ENCODE data around the gene PCDHA12. TPM values are rescaled to one million over a fixed set of nuclear protein-coding genes. Genes with fewer than 3 reads are reported as not detected.

Gene PCDHA12
- total and polyA plus RNA-seq, 7 donors: 0.01 to 0.06 TPM; not detected in 5

DNA sequence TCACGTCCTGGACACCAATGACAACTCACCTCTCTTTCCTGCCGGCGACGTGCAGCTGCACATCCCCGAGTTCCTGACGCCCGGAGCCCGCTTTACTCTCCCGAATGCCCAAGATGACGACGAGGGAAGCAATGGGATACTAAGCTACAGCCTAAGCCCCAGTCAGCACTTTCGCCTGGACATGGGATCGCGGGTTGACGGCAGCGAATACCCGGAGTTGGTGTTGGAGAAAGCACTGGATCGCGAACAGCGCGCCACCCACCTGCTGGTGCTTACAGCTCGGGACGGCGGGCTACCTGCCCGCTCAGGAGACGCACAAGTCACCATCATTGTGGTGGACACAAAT is 52.1 kb downstream of the PCDHA12 start:
- H3K4me3 ChIP-seq: peak overlapping the region; percentile 59
- H3K36me3 ChIP-seq (ENCODE audit: insufficient read depth in 1 of 2, low read depth in 1 of 2): no peaks in the 10 kb centered on the region
- WGBS, 3 donors: 4 to 5% (median 5%) methylated on average over 26 of the region's 26 CpGs
- intact Hi-C loops (cut with DNase I): no loop called here
- H3K4me1 ChIP-seq: no peaks in the 10 kb centered on the region
- ATAC-seq (no peak), DNase-seq (no peak)
- H3K27ac ChIP-seq: no peak overlapping the region
- no peaks in the 10 kb centered on the region for H3K9me3 ChIP-seq
- TF ChIP-seq CTCF (IDR thresholded peaks at IDR 0.05): no peak
- H3K27me3 ChIP-seq (ENCODE audit: insufficient read depth in 3 of 3, low read length in 2 of 3): peaks cover 5 to 55% (median 13%) of the 10 kb centered on the region in 3 donors

Other genes starting within 250 kb of the PCDHA12 start
- 10 to 100 TPM; 13.9 to 43.9 (median 18.0) TPM for gene CD14, start 242.1 kb upstream of the PCDHA12 start, total RNA-seq
- gene CD14, start 242.1 kb upstream of the PCDHA12 start, polyA plus RNA-seq: 1 to 10 TPM; 4.9 to 9.0 (median 7.3) TPM
- 1 to 10 TPM; 3.6 to 4.9 (median 4.1) TPM for gene TMCO6, start 235.9 kb upstream of the PCDHA12 start, total RNA-seq
- 1 to 10 TPM; 5.2 to 8.1 (median 6.4) TPM for gene TMCO6, start 235.9 kb upstream of the PCDHA12 start, polyA plus RNA-seq
- gene NDUFA2, start 227.7 kb upstream of the PCDHA12 start, total RNA-seq: 100 to 1,000 TPM in 2 of 4 donors, 10 to 100 TPM in 2; 82.6 to 136 (median 113) TPM
- 100 to 1,000 TPM; 216 to 276 (median 252) TPM for gene NDUFA2, start 227.7 kb upstream of the PCDHA12 start, polyA plus RNA-seq
- gene IK, start 227.5 kb upstream of the PCDHA12 start, total RNA-seq: 10 to 100 TPM; 74.8 to 99.2 (median 83.4) TPM
- 100 to 1,000 TPM in 1 of 3 donors, 10 to 100 TPM in 2; 96.5 to 169 (median 98.3) TPM for gene IK, start 227.5 kb upstream of the PCDHA12 start, polyA plus RNA-seq
- gene WDR55, start 210.4 kb upstream of the PCDHA12 start, total RNA-seq: 10 to 100 TPM in 3 of 4 donors, 1 to 10 TPM in 1; 9.9 to 20.9 (median 13.3) TPM
- gene WDR55, start 210.4 kb upstream of the PCDHA12 start, polyA plus RNA-seq: 10 to 100 TPM; 12.3 to 33.4 (median 26.9) TPM
- gene DND1, start 201.7 kb upstream of the PCDHA12 start, total RNA-seq: 1 to 10 TPM in 2 of 4 donors, under 1 TPM in 2; 0.30 to 1.3 (median 0.87) TPM
- gene DND1, start 201.7 kb upstream of the PCDHA12 start, polyA plus RNA-seq: 1 to 10 TPM in 1 of 3 donors, under 1 TPM in 2; 0.37 to 1.5 (median 0.61) TPM
- 10 to 100 TPM; 29.5 to 48.1 (median 38.9) TPM for gene HARS1, start 183.9 kb upstream of the PCDHA12 start, total RNA-seq
- 10 to 100 TPM; 39.1 to 58.0 (median 45.2) TPM for gene HARS1, start 183.9 kb upstream of the PCDHA12 start, polyA plus RNA-seq
- gene HARS2, start 183.9 kb upstream of the PCDHA12 start, total RNA-seq: 10 to 100 TPM; 19.8 to 35.1 (median 23.2) TPM
- gene HARS2, start 183.9 kb upstream of the PCDHA12 start, polyA plus RNA-seq: 10 to 100 TPM; 23.8 to 40.9 (median 38.0) TPM
- gene ZMAT2, start 174.9 kb upstream of the PCDHA12 start, total RNA-seq: 10 to 100 TPM; 44.7 to 54.5 (median 47.5) TPM
- gene ZMAT2, start 174.9 kb upstream of the PCDHA12 start, polyA plus RNA-seq: 100 to 1,000 TPM in 1 of 3 donors, 10 to 100 TPM in 2; 78.0 to 136 (median 81.4) TPM
- gene PCDHA1, start 89.2 kb upstream of the PCDHA12 start, total RNA-seq: under 1 TPM in 1 of 4 donors, not detected in 3; 0.10 TPM
- not detected for gene PCDHA1, start 89.2 kb upstream of the PCDHA12 start, polyA plus RNA-seq
- gene PCDHA2, start 80.5 kb upstream of the PCDHA12 start, total RNA-seq: under 1 TPM in 1 of 4 donors, not detected in 3; 0.18 TPM
- gene PCDHA2, start 80.5 kb upstream of the PCDHA12 start, polyA plus RNA-seq: not detected
- under 1 TPM in 1 of 4 donors, not detected in 3; 0.12 TPM for gene PCDHA3, start 74.3 kb upstream of the PCDHA12 start, total RNA-seq
- under 1 TPM in 1 of 3 donors, not detected in 2; 0.03 TPM for gene PCDHA3, start 74.3 kb upstream of the PCDHA12 start, polyA plus RNA-seq
- gene PCDHA4, start 68.2 kb upstream of the PCDHA12 start, total RNA-seq: under 1 TPM in 2 of 4 donors, not detected in 2; 0.06 to 0.08 TPM
- gene PCDHA4, start 68.2 kb upstream of the PCDHA12 start, polyA plus RNA-seq: under 1 TPM; 0.01 to 0.06 (median 0.01) TPM
- not detected for gene PCDHA5, start 53.7 kb upstream of the PCDHA12 start, total RNA-seq
- gene PCDHA5, start 53.7 kb upstream of the PCDHA12 start, polyA plus RNA-seq: under 1 TPM in 1 of 3 donors, not detected in 2; 0.01 TPM
- not detected for gene PCDHA6, start 47.3 kb upstream of the PCDHA12 start, total RNA-seq
- gene PCDHA6, start 47.3 kb upstream of the PCDHA12 start, polyA plus RNA-seq: not detected
- under 1 TPM in 1 of 4 donors, not detected in 3; 0.08 TPM for gene PCDHA7, start 41.0 kb upstream of the PCDHA12 start, total RNA-seq
- under 1 TPM in 2 of 3 donors, not detected in 1; 0.01 to 0.07 TPM for gene PCDHA7, start 41.0 kb upstream of the PCDHA12 start, polyA plus RNA-seq
- under 1 TPM in 1 of 4 donors, not detected in 3; 0.12 TPM for gene PCDHA8, start 34.1 kb upstream of the PCDHA12 start, total RNA-seq
- gene PCDHA8, start 34.1 kb upstream of the PCDHA12 start, polyA plus RNA-seq: under 1 TPM in 1 of 3 donors, not detected in 2; 0.01 TPM
- under 1 TPM in 1 of 4 donors, not detected in 3; 0.04 TPM for gene PCDHA9, start 26.9 kb upstream of the PCDHA12 start, total RNA-seq
- under 1 TPM in 1 of 3 donors, not detected in 2; 0.01 TPM for gene PCDHA9, start 26.9 kb upstream of the PCDHA12 start, polyA plus RNA-seq
- under 1 TPM in 2 of 4 donors, not detected in 2; 0.11 to 0.12 TPM for gene PCDHA10, start 19.4 kb upstream of the PCDHA12 start, total RNA-seq
- under 1 TPM in 1 of 3 donors, not detected in 2; 0.05 TPM for gene PCDHA10, start 19.4 kb upstream of the PCDHA12 start, polyA plus RNA-seq
- gene PCDHA11, start 6.4 kb upstream of the PCDHA12 start, total RNA-seq: under 1 TPM in 1 of 4 donors, not detected in 3; 0.06 TPM
- gene PCDHA11, start 6.4 kb upstream of the PCDHA12 start, polyA plus RNA-seq: under 1 TPM in 2 of 3 donors, not detected in 1; 0.01 to 0.03 TPM
- not detected for gene PCDHA13, start 6.8 kb downstream of the PCDHA12 start, total RNA-seq
- gene PCDHA13, start 6.8 kb downstream of the PCDHA12 start, polyA plus RNA-seq: not detected
- under 1 TPM; 0.07 to 0.36 (median 0.10) TPM for gene PCDHAC1, start 51.0 kb downstream of the PCDHA12 start, total RNA-seq
- gene PCDHAC1, start 51.0 kb downstream of the PCDHA12 start, polyA plus RNA-seq: under 1 TPM in 1 of 3 donors, not detected in 2; 0.01 TPM
- under 1 TPM; 0.11 to 0.62 (median 0.16) TPM for gene PCDHAC2, start 91.2 kb downstream of the PCDHA12 start, total RNA-seq
- under 1 TPM in 2 of 3 donors, not detected in 1; 0.01 to 0.03 TPM for gene PCDHAC2, start 91.2 kb downstream of the PCDHA12 start, polyA plus RNA-seq
- gene PCDHB1, start 176.1 kb downstream of the PCDHA12 start, total RNA-seq: under 1 TPM in 1 of 4 donors, not detected in 3; 0.06 TPM
- under 1 TPM in 1 of 3 donors, not detected in 2; 0.01 TPM for gene PCDHB1, start 176.1 kb downstream of the PCDHA12 start, polyA plus RNA-seq
- 1 to 10 TPM in 2 of 4 donors, under 1 TPM in 2; 0.88 to 1.6 (median 1.2) TPM for gene PCDHB2, start 219.3 kb downstream of the PCDHA12 start, total RNA-seq
- under 1 TPM; 0.30 to 0.61 (median 0.31) TPM for gene PCDHB2, start 219.3 kb downstream of the PCDHA12 start, polyA plus RNA-seq
- gene PCDHB3, start 225.2 kb downstream of the PCDHA12 start, total RNA-seq: 1 to 10 TPM in 1 of 4 donors, under 1 TPM in 3; 0.65 to 1.8 (median 0.81) TPM
- gene PCDHB3, start 225.2 kb downstream of the PCDHA12 start, polyA plus RNA-seq: under 1 TPM; 0.18 to 0.82 (median 0.31) TPM
- 1 to 10 TPM in 3 of 4 donors, under 1 TPM in 1; 0.77 to 2.0 (median 1.8) TPM for gene PCDHB4, start 246.5 kb downstream of the PCDHA12 start, total RNA-seq
- gene PCDHB4, start 246.5 kb downstream of the PCDHA12 start, polyA plus RNA-seq: under 1 TPM; 0.31 to 0.80 (median 0.37) TPM

Data from psoas muscle (tissue), 8 donors.